ENCODE measurements around the gene SH2D7. TPM values are rescaled to one million over a fixed set of nuclear protein-coding genes. Genes with fewer than 3 reads are reported as not detected.

SH2D7 gene
- polyA plus RNA-seq, 1 donor from 2014 or later, result not detected

- Histone ChIP-seq H3K9me2 (ENCODE audit: insufficient read depth, low read length) (no peaks in the 10 kb centered on the region), H3K36me3 (ENCODE audit: insufficient read depth, low read length) (no peaks in the 10 kb centered on the region), H3K4me3 (ENCODE audit: low read length) (no peak overlapping the region), H3K9me3 (ENCODE audit: low read length) (no peaks in the 10 kb centered on the region), H3K27ac (ENCODE audit: low read length) (no peak overlapping the region), H4K20me1 (ENCODE audit: insufficient read depth) (no peaks in the 10 kb centered on the region), H3K9ac (ENCODE audit: low read length) (no peak overlapping the region), H3K27me3 (ENCODE audit: insufficient read depth, low read depth, low read length) (no peaks in the 10 kb centered on the region), H3F3A (ENCODE audit: insufficient read depth, low read length, poor library complexity, severe bottlenecking) (no peaks in the 10 kb centered on the region), H3K4me2 (ENCODE audit: low read length) (no peak overlapping the region), H3K79me2 (replicated peaks; ENCODE audit: insufficient read depth, low read length) (no peaks in the 10 kb centered on the region), H2AFZ (ENCODE audit: low read depth, low read length) (no peak overlapping the region)
- TF ChIP-seq MXI1 (conservative IDR thresholded peaks at IDR 0.05; ENCODE audit: poor library complexity, severe bottlenecking) (no peak), TAF1 (IDR thresholded peaks at IDR 0.05; ENCODE audit: low read depth) (no peak), RAD21 (conservative IDR thresholded peaks at IDR 0.05) (no peak), EP300 (conservative IDR thresholded peaks at IDR 0.05; ENCODE audit: poor library complexity, severe bottlenecking) (no peak), CTCF (IDR thresholded peaks at IDR 0.05; ENCODE audit: poor library complexity, severe bottlenecking) (no peak), SMC3 (conservative IDR thresholded peaks at IDR 0.05; ENCODE audit: poor library complexity) (no peak), POLR2AphosphoS5 (IDR thresholded peaks at IDR 0.05) (no peak), EZH2 (IDR thresholded peaks at IDR 0.05; ENCODE audit: borderline replicate concordance, insufficient read depth, low read length, poor library complexity, severe bottlenecking) (no peak)
- TF ChIP-seq, protein P1, sequence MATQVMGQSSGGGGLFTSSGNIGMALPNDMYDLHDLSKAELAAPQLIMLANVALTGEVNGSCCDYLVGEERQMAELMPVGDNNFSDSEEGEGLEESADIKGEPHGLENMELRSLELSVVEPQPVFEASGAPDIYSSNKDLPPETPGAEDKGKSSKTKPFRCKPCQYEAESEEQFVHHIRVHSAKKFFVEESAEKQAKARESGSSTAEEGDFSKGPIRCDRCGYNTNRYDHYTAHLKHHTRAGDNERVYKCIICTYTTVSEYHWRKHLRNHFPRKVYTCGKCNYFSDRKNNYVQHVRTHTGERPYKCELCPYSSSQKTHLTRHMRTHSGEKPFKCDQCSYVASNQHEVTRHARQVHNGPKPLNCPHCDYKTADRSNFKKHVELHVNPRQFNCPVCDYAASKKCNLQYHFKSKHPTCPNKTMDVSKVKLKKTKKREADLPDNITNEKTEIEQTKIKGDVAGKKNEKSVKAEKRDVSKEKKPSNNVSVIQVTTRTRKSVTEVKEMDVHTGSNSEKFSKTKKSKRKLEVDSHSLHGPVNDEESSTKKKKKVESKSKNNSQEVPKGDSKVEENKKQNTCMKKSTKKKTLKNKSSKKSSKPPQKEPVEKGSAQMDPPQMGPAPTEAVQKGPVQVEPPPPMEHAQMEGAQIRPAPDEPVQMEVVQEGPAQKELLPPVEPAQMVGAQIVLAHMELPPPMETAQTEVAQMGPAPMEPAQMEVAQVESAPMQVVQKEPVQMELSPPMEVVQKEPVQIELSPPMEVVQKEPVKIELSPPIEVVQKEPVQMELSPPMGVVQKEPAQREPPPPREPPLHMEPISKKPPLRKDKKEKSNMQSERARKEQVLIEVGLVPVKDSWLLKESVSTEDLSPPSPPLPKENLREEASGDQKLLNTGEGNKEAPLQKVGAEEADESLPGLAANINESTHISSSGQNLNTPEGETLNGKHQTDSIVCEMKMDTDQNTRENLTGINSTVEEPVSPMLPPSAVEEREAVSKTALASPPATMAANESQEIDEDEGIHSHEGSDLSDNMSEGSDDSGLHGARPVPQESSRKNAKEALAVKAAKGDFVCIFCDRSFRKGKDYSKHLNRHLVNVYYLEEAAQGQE (IDR thresholded peaks at IDR 0.05; ENCODE audit: borderline replicate concordance), result no peak
Observed at GRCh38 chr15:78140292-78140691, 47.9 kb downstream of the SH2D7 start.

DNA sequence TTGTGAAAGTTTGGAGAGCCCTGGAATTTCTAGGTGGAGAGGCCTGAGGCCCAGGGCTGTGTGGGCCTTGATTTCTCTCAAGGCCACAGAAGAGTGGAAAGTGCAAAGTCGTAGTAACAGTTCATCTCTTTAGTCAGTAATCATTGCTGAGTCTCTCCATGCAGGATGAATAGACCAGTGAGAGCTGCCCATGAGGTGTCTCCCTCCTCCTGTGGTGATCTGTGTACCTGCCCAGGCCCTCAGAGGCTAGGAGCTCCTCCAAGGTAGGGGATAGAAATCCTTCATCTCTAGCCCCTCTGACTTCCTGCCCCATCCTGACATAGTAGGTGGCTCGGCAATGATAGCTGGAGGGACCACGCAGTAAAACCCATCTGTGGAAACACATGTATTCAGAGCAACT, 50.0 kb downstream of the SH2D7 start:
- TF ChIP-seq EZH2 (IDR thresholded peaks at IDR 0.05; ENCODE audit: borderline replicate concordance, insufficient read depth, low read length, poor library complexity, severe bottlenecking), result no peak
- no peak for TF ChIP-seq POLR2AphosphoS5 (IDR thresholded peaks at IDR 0.05)
- TF ChIP-seq RAD21 (conservative IDR thresholded peaks at IDR 0.05), result no peak
- TF ChIP-seq MXI1 (conservative IDR thresholded peaks at IDR 0.05; ENCODE audit: poor library complexity, severe bottlenecking), result no peak
- no peak for TF ChIP-seq CTCF (IDR thresholded peaks at IDR 0.05; ENCODE audit: poor library complexity, severe bottlenecking)
- TF ChIP-seq, protein P1 (IDR thresholded peaks at IDR 0.05; ENCODE audit: borderline replicate concordance), result no peak
- no peak for TF ChIP-seq SMC3 (conservative IDR thresholded peaks at IDR 0.05; ENCODE audit: poor library complexity)
- no peak for TF ChIP-seq EP300 (conservative IDR thresholded peaks at IDR 0.05; ENCODE audit: poor library complexity, severe bottlenecking)
- TF ChIP-seq TAF1 (IDR thresholded peaks at IDR 0.05; ENCODE audit: low read depth), result no peak
- Histone ChIP-seq H4K20me1 (ENCODE audit: insufficient read depth) (no peaks in the 10 kb centered on the region), H3K27ac (ENCODE audit: low read length) (no peak overlapping the region), H3K79me2 (replicated peaks; ENCODE audit: insufficient read depth, low read length) (no peaks in the 10 kb centered on the region), H3F3A (ENCODE audit: insufficient read depth, low read length, poor library complexity, severe bottlenecking) (no peaks in the 10 kb centered on the region), H3K9me2 (ENCODE audit: insufficient read depth, low read length) (no peaks in the 10 kb centered on the region), H3K9ac (ENCODE audit: low read length) (no peak overlapping the region), H2AFZ (ENCODE audit: low read depth, low read length) (no peak overlapping the region), H3K4me2 (ENCODE audit: low read length) (no peak overlapping the region), H3K9me3 (ENCODE audit: low read length) (no peaks in the 10 kb centered on the region), H3K36me3 (ENCODE audit: insufficient read depth, low read length) (no peaks in the 10 kb centered on the region), H3K4me3 (ENCODE audit: low read length) (no peak overlapping the region), H3K27me3 (ENCODE audit: insufficient read depth, low read depth, low read length) (no peaks in the 10 kb centered on the region)

All from neural cell (in vitro differentiated cells).